ENCODE data around the gene HP. TPM values are rescaled to one million over a fixed set of nuclear protein-coding genes. Genes with fewer than 3 reads are reported as not detected.

HP gene
- total RNA-seq, 1 donor from 2014 or later = 0.41 TPM

Other genes with a start within 250 kb of the HP start
- 90.9 TPM for gene AP1G1, start 245.7 kb upstream of the HP start, total RNA-seq
- gene ATXN1L, start 208.5 kb upstream of the HP start, total RNA-seq = 7.7 TPM
- 36.7 TPM for gene ZNF821, start 170.3 kb upstream of the HP start, total RNA-seq
- gene IST1, start 159.0 kb upstream of the HP start, total RNA-seq = 117 TPM
- gene PKD1L3, start 54.1 kb upstream of the HP start, total RNA-seq = under 0.01 TPM
- 2.4 TPM for gene DHODH, start 45.8 kb upstream of the HP start, total RNA-seq
- gene HPR, start 8.7 kb downstream of the HP start, total RNA-seq = under 0.01 TPM
- 10.2 TPM for gene TXNL4B, start 39.1 kb downstream of the HP start, total RNA-seq
- gene DHX38, start 39.3 kb downstream of the HP start, total RNA-seq = 57.1 TPM
- 0.41 TPM for gene PMFBP1, start 117.7 kb downstream of the HP start, total RNA-seq

Data from frontal cortex (tissue), 1 donor.